Vagina (tissue), 2 donors: ENCODE results near the gene UBQLN2.

Experiments
- CTCF ChIP-seq, 3 experiments: fragments of 450-650 bp in 2 of 3; fragments of 200-600 bp in 1 of 3; sonication (generic) in 1 of 3; IDR thresholded peaks; one replicate each; pipeline ENCODE4 v1.5.1; 2017 to 2019; ENCODE audit warnings: antibody characterized with exemption in 3 of 3, mild to moderate bottlenecking in 2 of 3, moderate library complexity in 2 of 3
- POLR2A ChIP-seq, 2 donors: fragments of 450-650 bp; IDR thresholded peaks; one replicate each; pipeline ENCODE4 v1.6.1; 2017; ENCODE audit warnings: antibody characterized with exemption in 2 of 2, mild to moderate bottlenecking in 2 of 2, moderate library complexity in 2 of 2
- POLR2AphosphoS5 ChIP-seq, 2 donors: sonication (generic); formaldehyde crosslinking; IDR thresholded peaks; one replicate each; pipeline ENCODE4 v1.9.0; 2017; ENCODE audit warnings: antibody characterized with exemption in 2 of 2, mild to moderate bottlenecking in 2 of 2, low read depth in 1 of 2; ENCODE audit not compliant: insufficient read depth in 1 of 2

- no peak for TF ChIP-seq POLR2A (IDR thresholded peaks at IDR 0.05)
- no peak for TF ChIP-seq CTCF (IDR thresholded peaks at IDR 0.05)
- TF ChIP-seq POLR2AphosphoS5 (IDR thresholded peaks at IDR 0.05; ENCODE audit: insufficient read depth in 1 of 2, low read depth in 1 of 2): no peak
These were observed 6.1 kb downstream of the UBQLN2 start for GRCh38 chrX:56569378-56570057.
